Measurements from ENCODE around the gene USP14.

Gene USP14

DNA sequence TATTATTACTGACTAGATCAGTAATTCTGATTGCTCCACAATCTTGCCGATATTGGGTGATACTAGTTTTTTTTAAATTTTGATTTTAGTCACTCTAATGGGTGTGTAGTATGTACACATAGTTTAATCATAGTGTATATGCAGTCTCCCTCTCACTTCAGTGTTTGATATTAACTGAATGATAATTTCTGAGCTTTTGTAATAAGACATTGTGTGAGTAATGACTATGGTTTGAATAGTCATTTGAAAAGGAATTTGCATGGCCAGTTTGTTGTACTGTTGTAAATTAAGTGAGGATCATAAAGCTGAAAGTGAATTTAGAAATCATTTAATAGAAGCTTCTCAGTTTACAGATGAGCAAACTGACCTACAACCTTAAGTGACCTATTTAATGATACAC, 33.4 kb downstream of the USP14 start:
- Mint-ChIP-seq H3K4me1 (peaks cover 4% of the 10 kb centered on the region), H3K36me3 (ENCODE audit: low read depth) (peaks cover 30% of the 10 kb centered on the region), H3K4me3 (no peak overlapping the region), H3K27me3 (ENCODE audit: low read depth, poor library complexity) (no peaks in the 10 kb centered on the region), H3K9me3 (no peaks in the 10 kb centered on the region), H3K27ac (no peak overlapping the region)
- TF ChIP-seq, protein P1, sequence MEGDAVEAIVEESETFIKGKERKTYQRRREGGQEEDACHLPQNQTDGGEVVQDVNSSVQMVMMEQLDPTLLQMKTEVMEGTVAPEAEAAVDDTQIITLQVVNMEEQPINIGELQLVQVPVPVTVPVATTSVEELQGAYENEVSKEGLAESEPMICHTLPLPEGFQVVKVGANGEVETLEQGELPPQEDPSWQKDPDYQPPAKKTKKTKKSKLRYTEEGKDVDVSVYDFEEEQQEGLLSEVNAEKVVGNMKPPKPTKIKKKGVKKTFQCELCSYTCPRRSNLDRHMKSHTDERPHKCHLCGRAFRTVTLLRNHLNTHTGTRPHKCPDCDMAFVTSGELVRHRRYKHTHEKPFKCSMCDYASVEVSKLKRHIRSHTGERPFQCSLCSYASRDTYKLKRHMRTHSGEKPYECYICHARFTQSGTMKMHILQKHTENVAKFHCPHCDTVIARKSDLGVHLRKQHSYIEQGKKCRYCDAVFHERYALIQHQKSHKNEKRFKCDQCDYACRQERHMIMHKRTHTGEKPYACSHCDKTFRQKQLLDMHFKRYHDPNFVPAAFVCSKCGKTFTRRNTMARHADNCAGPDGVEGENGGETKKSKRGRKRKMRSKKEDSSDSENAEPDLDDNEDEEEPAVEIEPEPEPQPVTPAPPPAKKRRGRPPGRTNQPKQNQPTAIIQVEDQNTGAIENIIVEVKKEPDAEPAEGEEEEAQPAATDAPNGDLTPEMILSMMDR (IDR thresholded peaks at IDR 0.05), result no peak
- DNase-seq, result no peak

DNA sequence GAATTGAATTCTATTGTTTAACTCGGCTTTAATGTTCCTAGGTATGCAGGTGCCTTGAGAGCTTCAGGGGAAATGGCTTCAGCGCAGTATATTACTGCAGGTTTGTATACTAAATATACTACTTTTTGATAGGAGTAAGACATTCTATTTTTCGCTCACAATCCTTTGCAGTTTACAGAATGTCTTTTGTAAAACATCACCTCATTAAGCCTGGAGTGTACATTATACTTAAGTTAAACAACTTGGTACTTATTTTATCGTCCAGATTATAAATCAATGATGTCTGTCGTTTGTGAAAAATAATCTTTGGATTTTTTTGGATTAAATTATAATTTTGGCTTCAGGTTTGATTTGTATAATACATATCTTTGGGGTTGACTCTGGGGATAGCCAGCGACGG, 34.4 kb downstream of the USP14 start:
- H3K9me3 Mint-ChIP-seq, result no peaks in the 10 kb centered on the region
- H3K27ac Mint-ChIP-seq, result no peak overlapping the region
- no peak overlapping the region for H3K4me3 Mint-ChIP-seq
- H3K4me1 Mint-ChIP-seq, result peaks cover 4% of the 10 kb centered on the region
- TF ChIP-seq, protein P1 (IDR thresholded peaks at IDR 0.05), result no peak
- no peak for DNase-seq
- no peaks in the 10 kb centered on the region for H3K27me3 Mint-ChIP-seq (ENCODE audit: low read depth, poor library complexity)
- peaks cover 41% of the 10 kb centered on the region for H3K36me3 Mint-ChIP-seq (ENCODE audit: low read depth)

DNA sequence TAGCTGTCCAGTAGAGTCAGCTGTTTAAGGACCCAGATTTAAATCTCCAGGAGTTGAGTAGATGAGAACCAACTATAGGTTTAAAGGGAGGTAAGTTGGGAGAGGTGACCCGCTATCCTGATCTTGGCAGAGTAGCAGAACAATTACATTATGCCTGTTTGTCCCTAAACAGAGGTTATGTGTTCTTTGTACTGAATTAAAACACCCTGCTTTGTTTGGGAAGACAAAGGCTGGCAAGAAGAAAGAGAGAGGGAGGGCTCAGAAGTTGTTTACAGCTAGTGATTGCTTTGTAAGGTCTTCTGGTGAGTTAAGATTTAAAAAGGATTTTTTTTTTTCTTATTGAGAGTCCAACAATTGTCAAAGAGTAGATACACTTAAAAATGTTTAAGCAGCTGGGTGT, 37.3 kb downstream of the USP14 start:
- no peak for DNase-seq
- H3K4me1 Mint-ChIP-seq, result no peaks in the 10 kb centered on the region
- no peak overlapping the region for H3K4me3 Mint-ChIP-seq
- no peaks in the 10 kb centered on the region for H3K27me3 Mint-ChIP-seq (ENCODE audit: low read depth, poor library complexity)
- no peaks in the 10 kb centered on the region for H3K9me3 Mint-ChIP-seq
- H3K36me3 Mint-ChIP-seq (ENCODE audit: low read depth), result peaks cover 32% of the 10 kb centered on the region
- peak overlapping the region; percentile 10 for H3K27ac Mint-ChIP-seq
- TF ChIP-seq, protein P1 (IDR thresholded peaks at IDR 0.05), result no peak

DNA sequence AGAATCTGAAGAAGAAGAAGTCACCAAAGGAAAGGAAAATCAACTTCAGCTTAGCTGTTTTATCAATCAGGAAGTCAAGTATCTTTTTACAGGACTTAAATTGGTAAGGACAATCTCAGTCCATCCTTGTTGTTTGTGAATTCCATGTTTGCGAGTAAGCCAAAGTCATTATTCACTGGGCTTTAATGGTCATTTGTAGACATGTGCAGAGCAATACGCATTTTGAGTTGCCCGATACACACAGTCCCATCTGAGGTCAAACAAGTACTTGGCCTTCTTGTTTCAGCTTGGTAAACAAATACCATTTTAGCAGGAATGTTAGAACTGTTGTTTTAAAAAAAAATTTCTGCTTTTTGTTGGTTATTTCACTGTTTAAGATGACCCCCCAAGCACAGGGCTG, 40.9 kb downstream of the USP14 start:
- TF ChIP-seq, protein P1 (IDR thresholded peaks at IDR 0.05), result no peak
- H3K9me3 Mint-ChIP-seq, result no peaks in the 10 kb centered on the region

DNA sequence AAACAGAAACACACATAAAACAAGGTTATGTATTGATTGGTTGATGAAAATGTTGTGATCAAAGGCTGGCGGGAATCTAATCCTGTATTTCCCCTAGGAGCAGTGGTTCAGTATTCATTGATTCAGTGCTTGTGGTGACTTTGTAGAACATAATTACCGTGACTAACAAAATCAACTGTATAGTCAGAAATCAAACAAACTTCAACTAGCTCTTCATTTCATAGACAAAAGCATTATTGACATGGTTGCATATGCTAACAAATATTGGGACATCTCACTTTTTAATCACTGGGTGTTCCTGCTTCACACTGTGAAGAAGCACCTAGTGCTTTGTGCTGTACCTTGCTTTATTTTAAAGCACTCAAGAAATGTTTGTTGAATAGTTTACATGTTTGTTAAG, 41.4 kb downstream of the USP14 start:
- Mint-ChIP-seq H3K27ac (no peak overlapping the region), H3K36me3 (ENCODE audit: low read depth) (peaks cover 63% of the 10 kb centered on the region), H3K4me1 (no peaks in the 10 kb centered on the region), H3K4me3 (no peak overlapping the region), H3K27me3 (ENCODE audit: low read depth, poor library complexity) (no peaks in the 10 kb centered on the region), H3K9me3 (no peaks in the 10 kb centered on the region)
- TF ChIP-seq, protein P1 (IDR thresholded peaks at IDR 0.05), result no peak
- DNase-seq, result no peak

More for the DNA sequence above, 40.9 kb downstream of the USP14 start:
- Mint-ChIP-seq H3K27me3 (ENCODE audit: low read depth, poor library complexity) (no peaks in the 10 kb centered on the region), H3K4me3 (no peak overlapping the region), H3K4me1 (no peaks in the 10 kb centered on the region), H3K36me3 (ENCODE audit: low read depth) (peaks cover 60% of the 10 kb centered on the region), H3K27ac (no peak overlapping the region)
- DNase-seq, result no peak

DNA sequence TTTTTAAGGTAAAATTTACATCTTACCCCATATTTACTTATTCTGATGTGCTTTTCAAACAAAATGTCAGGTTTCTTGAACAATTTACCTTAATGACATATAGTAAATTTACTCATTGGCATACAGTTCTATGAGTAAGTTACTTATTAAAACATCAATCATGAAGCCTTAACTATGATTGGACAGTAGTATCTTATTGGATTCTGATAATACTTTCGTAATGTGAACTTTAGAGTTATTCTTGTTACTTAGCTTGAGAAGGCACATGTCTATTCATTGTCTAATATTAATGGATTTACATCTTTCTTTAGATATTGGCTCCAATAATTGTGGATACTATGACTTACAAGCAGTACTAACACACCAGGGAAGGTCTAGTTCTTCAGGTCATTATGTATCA, 51.7 kb downstream of the USP14 start:
- TF ChIP-seq, protein P1 (IDR thresholded peaks at IDR 0.05), result no peak
- Mint-ChIP-seq H3K9me3 (no peaks in the 10 kb centered on the region), H3K4me1 (no peaks in the 10 kb centered on the region), H3K27ac (peak overlapping the region; percentile 64), H3K36me3 (ENCODE audit: low read depth) (peaks cover 78% of the 10 kb centered on the region), H3K27me3 (ENCODE audit: low read depth, poor library complexity) (no peaks in the 10 kb centered on the region), H3K4me3 (no peak overlapping the region)
- no peak for DNase-seq

Measured in nephron progenitor cell (in vitro differentiated cells).